ENCODE results near the gene ZC3HAV1L. TPM values are rescaled to one million over a fixed set of nuclear protein-coding genes. Genes with fewer than 3 reads are reported as not detected.

Gene ZC3HAV1L
- total RNA-seq, 1 experiment from 2014 or later, result 11.8 TPM

DNA sequence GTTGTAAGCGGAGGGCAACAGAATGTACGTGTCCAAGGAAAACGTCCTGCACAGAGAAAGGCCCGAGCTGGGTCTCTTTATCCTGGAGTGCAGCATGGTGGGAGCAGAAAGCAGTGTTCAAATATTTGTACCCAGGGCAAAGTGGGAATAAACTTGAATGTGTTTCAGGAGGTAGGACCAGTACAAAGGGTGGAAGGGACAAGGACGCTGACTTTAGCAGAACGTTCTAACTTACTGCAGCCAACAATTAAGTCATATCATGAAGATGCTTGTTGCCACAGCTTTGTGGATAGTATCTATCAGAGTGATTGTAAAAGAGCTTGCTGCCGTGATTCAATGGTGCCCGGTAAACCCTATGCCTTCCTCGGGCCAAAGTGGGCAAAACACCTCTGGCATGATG lies 30.5 kb upstream of the ZC3HAV1L start (continued):
- TF ChIP-seq ZBTB33 (IDR thresholded peaks at IDR 0.05; ENCODE audit: extremely low read depth, insufficient replicate concordance, low read length) (no peak), SIN3A (IDR thresholded peaks at IDR 0.05; ENCODE audit: low read depth) (no peak), ELF1 (IDR thresholded peaks at IDR 0.05; ENCODE audit: borderline replicate concordance, low read depth) (no peak), ZNF274 (IDR thresholded peaks at IDR 0.05; ENCODE audit: low read depth, low read length) (no peak), EGR1 (IDR thresholded peaks at IDR 0.05; ENCODE audit: low read depth) (no peak), POLR2A (IDR thresholded peaks at IDR 0.05; ENCODE audit: borderline replicate concordance, extremely low read depth, insufficient read depth, insufficient read length) (no peak), MAX (IDR thresholded peaks at IDR 0.05) (no peak)

DNA sequence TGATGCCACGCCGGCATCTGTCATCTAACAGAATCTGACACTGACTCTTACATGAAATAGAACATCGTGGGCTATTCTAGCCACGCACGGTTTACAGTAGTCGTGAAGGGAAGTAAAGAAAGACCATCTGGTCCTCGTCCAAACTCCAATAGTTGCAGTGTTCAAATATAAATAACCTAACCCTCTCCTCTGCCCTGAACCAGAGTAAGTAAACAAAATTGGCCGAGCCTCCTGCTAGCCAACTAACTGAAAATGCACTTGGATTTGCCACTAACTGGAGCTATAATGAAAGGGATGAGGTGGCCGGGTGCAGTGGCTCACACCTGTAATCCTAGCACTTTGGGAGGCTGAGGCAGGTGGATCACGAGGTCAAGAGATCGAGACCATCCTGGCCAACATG lies 29.5 kb upstream of the ZC3HAV1L start:
- no peak for ATAC-seq
- Histone ChIP-seq H3K9me2 (ENCODE audit: insufficient read depth) (no peaks in the 10 kb centered on the region), H2AFZ (ENCODE audit: low read depth, low read length, poor library complexity, severe bottlenecking) (no peak overlapping the region), H3K79me2 (ENCODE audit: insufficient read depth, low read length) (no peaks in the 10 kb centered on the region), H4K20me1 (ENCODE audit: insufficient read depth) (no peaks in the 10 kb centered on the region), H3K27me3 (ENCODE audit: insufficient read depth, low read length) (no peaks in the 10 kb centered on the region), H3K9ac (ENCODE audit: low read length) (no peak overlapping the region), H3K4me2 (ENCODE audit: low read length) (no peak overlapping the region), H3K9me3 (ENCODE audit: control insufficient read depth in 1 of 2, insufficient read depth in 1 of 2, low read depth in 1 of 2, low read length in 2 of 2) (no peaks in the 10 kb centered on the region), H3K4me1 (ENCODE audit: control insufficient read depth in 1 of 2, insufficient read depth in 2 of 2, low read length in 2 of 2) (no peaks in the 10 kb centered on the region), H3K27ac (ENCODE audit: low read depth, low read length) (no peak overlapping the region), H3K4me3 (replicated peaks in 1 of 2; ENCODE audit: low read depth in 1 of 2, low read length in 2 of 2) (no peak overlapping the region), H3K36me3 (ENCODE audit: control insufficient read depth in 1 of 2, insufficient read depth in 2 of 2, low read length in 2 of 2) (peaks cover 17 to 21% of the 10 kb centered on the region in 2 experiments; a peak in 2 of 4 replicates)
- intact Hi-C loops (cut with micrococcal nuclease), result no loop called here
- ChIA-PET CTCF (no interaction called here), POLR2A (no interaction called here), RAD21 (ENCODE audit: low non-redundant PET in 1 of 2, low total read pairs in 2 of 2, uncharacterized antibody in 2 of 2, unreplicated experiment in 2 of 2) (no interaction called here)
- no peak for DNase-seq (ENCODE audit: low read depth, low spot score)
- no TSS peak for BruUV-seq (replicated peaks)
- TF ChIP-seq CEBPB (IDR thresholded peaks at IDR 0.05; ENCODE audit: low read depth) (no peak), CBX3 (IDR thresholded peaks at IDR 0.05; ENCODE audit: low read depth) (no peak), EZH2 (IDR thresholded peaks at IDR 0.05) (no peak), TCF7L2 (IDR thresholded peaks at IDR 0.05; ENCODE audit: borderline replicate concordance, extremely low read depth, insufficient read depth, insufficient read length) (no peak), SRF (IDR thresholded peaks at IDR 0.05; ENCODE audit: low read depth) (no peak), SP1 (IDR thresholded peaks at IDR 0.05; ENCODE audit: low read depth) (no peak), FOSL1 (IDR thresholded peaks at IDR 0.05; ENCODE audit: low read depth) (no peak), ZBTB33 (IDR thresholded peaks at IDR 0.05; ENCODE audit: extremely low read depth, insufficient replicate concordance, low read length) (no peak), YY1 (IDR thresholded peaks at IDR 0.05; ENCODE audit: extremely low read depth, insufficient replicate concordance, low read depth, low read length) (no peak), SIN3A (IDR thresholded peaks at IDR 0.05; ENCODE audit: low read depth) (no peak), ATF3 (IDR thresholded peaks at IDR 0.05) (no peak), RAD21 (IDR thresholded peaks at IDR 0.05; ENCODE audit: low read depth) (no peak), ZFX (IDR thresholded peaks at IDR 0.05) (no peak), ELF1 (IDR thresholded peaks at IDR 0.05; ENCODE audit: borderline replicate concordance, low read depth) (no peak)
- TF ChIP-seq, protein P1, sequence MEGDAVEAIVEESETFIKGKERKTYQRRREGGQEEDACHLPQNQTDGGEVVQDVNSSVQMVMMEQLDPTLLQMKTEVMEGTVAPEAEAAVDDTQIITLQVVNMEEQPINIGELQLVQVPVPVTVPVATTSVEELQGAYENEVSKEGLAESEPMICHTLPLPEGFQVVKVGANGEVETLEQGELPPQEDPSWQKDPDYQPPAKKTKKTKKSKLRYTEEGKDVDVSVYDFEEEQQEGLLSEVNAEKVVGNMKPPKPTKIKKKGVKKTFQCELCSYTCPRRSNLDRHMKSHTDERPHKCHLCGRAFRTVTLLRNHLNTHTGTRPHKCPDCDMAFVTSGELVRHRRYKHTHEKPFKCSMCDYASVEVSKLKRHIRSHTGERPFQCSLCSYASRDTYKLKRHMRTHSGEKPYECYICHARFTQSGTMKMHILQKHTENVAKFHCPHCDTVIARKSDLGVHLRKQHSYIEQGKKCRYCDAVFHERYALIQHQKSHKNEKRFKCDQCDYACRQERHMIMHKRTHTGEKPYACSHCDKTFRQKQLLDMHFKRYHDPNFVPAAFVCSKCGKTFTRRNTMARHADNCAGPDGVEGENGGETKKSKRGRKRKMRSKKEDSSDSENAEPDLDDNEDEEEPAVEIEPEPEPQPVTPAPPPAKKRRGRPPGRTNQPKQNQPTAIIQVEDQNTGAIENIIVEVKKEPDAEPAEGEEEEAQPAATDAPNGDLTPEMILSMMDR (IDR thresholded peaks at IDR 0.05 in 2 of 3, conservative IDR thresholded peaks at IDR 0.05 in 1 of 3; ENCODE audit: borderline replicate concordance in 1 of 3, insufficient read depth in 1 of 3, low read depth in 2 of 3, low read length in 2 of 3), result no peak
